ENCODE measurements around the gene INTS3. TPM values are rescaled to one million over a fixed set of nuclear protein-coding genes. Genes with fewer than 3 reads are reported as not detected.
A peak's percentile ranks its signal among the peaks of the same experiment; 100 is the strongest.

Gene INTS3
- total and polyA plus RNA-seq, 8 donors, result 13.5 to 56.2 (median 20.0) TPM

- WGBS, 2 donors, result 94 to 97% methylated on average over 4 of the region's 4 CpGs
- Histone ChIP-seq H3K4me3 (no peak overlapping the region), H3K36me3 (no peaks in the 10 kb centered on the region), H3K27ac (no peak overlapping the region), H3K9me3 (no peaks in the 10 kb centered on the region), H3K4me1 (peaks cover 3 to 27% (median 13%) of the 10 kb centered on the region in 3 donors), H3K27me3 (no peaks in the 10 kb centered on the region)
- intact Hi-C loops (cut with DNase I), result no loop called here
- no peak for ATAC-seq
- no peak for FAIRE-seq
- no peak for DNase-seq
- TF ChIP-seq CTCF (IDR thresholded peaks at IDR 0.05), result no peak
These were observed 58.4 kb downstream of the INTS3 start for GRCh38 chr1:153786038-153786790.

GRCh38 chr1:153789478-153790034, 61.7 kb downstream of the INTS3 start:
- DNase-seq (peak in 4 of 6 donors; percentile 49 to 74 (median 64)), FAIRE-seq (no peak), ATAC-seq (peak; percentile 69 to 86 (median 78))
- 35 to 36% methylated on average over 22 of the region's 22 CpGs for WGBS, 2 donors
- Histone ChIP-seq H3K4me1 (peaks cover 0 to 14% (median 6%) of the 10 kb centered on the region in 3 donors), H3K9me3 (no peaks in the 10 kb centered on the region), H3K4me3 (peak overlapping the region in 1 of 4 donors; percentile 4), H3K27me3 (no peaks in the 10 kb centered on the region), H3K36me3 (no peaks in the 10 kb centered on the region), H3K27ac (peak overlapping the region in 3 of 4 donors; percentile 22 to 64 (median 58))
- no peak for TF ChIP-seq CTCF (IDR thresholded peaks at IDR 0.05)
- intact Hi-C loops (cut with DNase I), result loop anchor here in 2 of 3 donors (10.0 kb wide), 2 partner anchors 155 to 195 kb away; partner anchors contain the start of genes DENND4B (in 1 of the 2) and RAB13 (in 1 of the 2)

GRCh38 chr1:153790313-153790965, 62.6 kb downstream of the INTS3 start:
- no peak for TF ChIP-seq CTCF (IDR thresholded peaks at IDR 0.05)
- H3K9me3 ChIP-seq, result no peaks in the 10 kb centered on the region
- peak; percentile 67 to 71 (median 69) for ATAC-seq
- peak overlapping the region in 3 of 4 donors; percentile 22 to 64 (median 58) for H3K27ac ChIP-seq
- peaks cover 0 to 14% (median 6%) of the 10 kb centered on the region in 3 donors for H3K4me1 ChIP-seq
- H3K4me3 ChIP-seq, result peak overlapping the region in 1 of 4 donors; percentile 4
- no peaks in the 10 kb centered on the region for H3K36me3 ChIP-seq
- H3K27me3 ChIP-seq, result no peaks in the 10 kb centered on the region
- FAIRE-seq, result no peak
- peak in 4 of 6 donors; percentile 46 to 66 (median 58) for DNase-seq
- WGBS, 2 donors, result 48 to 55% methylated on average over 16 of the region's 16 CpGs
- intact Hi-C loops (cut with DNase I), result loop anchor here in 2 of 3 donors (10.0 kb wide), 2 partner anchors 154 to 194 kb away; partner anchors contain the start of genes DENND4B (in 1 of the 2) and RAB13 (in 1 of the 2)

- ATAC-seq (peak in 2 of 4 donors; percentile 50 to 53), DNase-seq (peak in 1 of 6 donors; percentile 24), FAIRE-seq (no peak)
- H3K27ac ChIP-seq, result peak overlapping the region in 2 of 4 donors; percentile 58 to 64
- intact Hi-C loops (cut with DNase I), result loop anchor here in 2 of 3 donors (10.0 kb wide), 2 partner anchors 154 to 194 kb away; partner anchors contain the start of genes DENND4B (in 1 of the 2) and RAB13 (in 1 of the 2)
- H3K27me3 ChIP-seq, result no peaks in the 10 kb centered on the region
- H3K9me3 ChIP-seq, result no peaks in the 10 kb centered on the region
- H3K4me1 ChIP-seq, result peaks cover 0 to 14% (median 6%) of the 10 kb centered on the region in 3 donors
- no peak for TF ChIP-seq CTCF (IDR thresholded peaks at IDR 0.05)
- WGBS, 2 donors, result 79 to 88% methylated on average over 9 of the region's 9 CpGs
- H3K36me3 ChIP-seq, result no peaks in the 10 kb centered on the region
- no peak overlapping the region for H3K4me3 ChIP-seq
These were observed 63.3 kb downstream of the INTS3 start for GRCh38 chr1:153790966-153791647.

Measured in pancreas (tissue), 10 donors.